Parathyroid adenoma (tissue), 2 donors: ENCODE measurements around the gene COL6A6.

Experiments used
- H2AFZ ChIP-seq: fragments of 300-600 bp; sonication (generic); one replicate; pipeline ENCODE4 v1.7.0; 2017; ENCODE audit warnings: antibody characterized with exemption, mild to moderate bottlenecking
- H3K27ac ChIP-seq: fragments of 300-600 bp; sonication (generic); one replicate; pipeline ENCODE4 v1.7.0; 2017
- H3K27me3 ChIP-seq: fragments of 300-600 bp; sonication (generic); one replicate; pipeline ENCODE4 v1.7.0; 2017; ENCODE audit warnings: low read length; ENCODE audit not compliant: control insufficient read depth, insufficient read depth
- H3K36me3 ChIP-seq: fragments of 300-600 bp; sonication (generic); one replicate; pipeline ENCODE4 v1.7.0; 2017; ENCODE audit warnings: low read length; ENCODE audit not compliant: control insufficient read depth, insufficient read depth
- H3K4me1 ChIP-seq: fragments of 300-600 bp; sonication (generic); one replicate; pipeline ENCODE4 v1.7.0; 2017; ENCODE audit warnings: control low read depth
- H3K4me2 ChIP-seq: fragments of 300-600 bp; sonication (generic); one replicate; pipeline ENCODE4 v1.7.0; 2017; ENCODE audit warnings: low read length
- H3K4me3 ChIP-seq: fragments of 300-600 bp; sonication (generic); one replicate; pipeline ENCODE4 v1.7.0; 2017; ENCODE audit warnings: low read depth, low read length
- H3K79me2 ChIP-seq: fragments of 300-600 bp; sonication (generic); one replicate; pipeline ENCODE4 v1.7.0; 2017; ENCODE audit warnings: control low read depth
- H3K9ac ChIP-seq: fragments of 300-600 bp; sonication (generic); one replicate; pipeline ENCODE4 v1.7.0; 2017; ENCODE audit warnings: mild to moderate bottlenecking
- H3K9me3 ChIP-seq: fragments of 300-600 bp; sonication (generic); one replicate; pipeline ENCODE4 v1.7.0; 2017; ENCODE audit warnings: low read length; ENCODE audit not compliant: control insufficient read depth
- TF ChIP-seq, protein P1 (sequence below): fragments of 300-600 bp; sonication (generic); IDR thresholded peaks from one replicate; pipeline ENCODE4 v1.7.0; 2017; ENCODE audit warnings: antibody characterized with exemption, mild to moderate bottlenecking
- donor health status: primary hyperparathyroidism.

COL6A6 gene

DNA sequence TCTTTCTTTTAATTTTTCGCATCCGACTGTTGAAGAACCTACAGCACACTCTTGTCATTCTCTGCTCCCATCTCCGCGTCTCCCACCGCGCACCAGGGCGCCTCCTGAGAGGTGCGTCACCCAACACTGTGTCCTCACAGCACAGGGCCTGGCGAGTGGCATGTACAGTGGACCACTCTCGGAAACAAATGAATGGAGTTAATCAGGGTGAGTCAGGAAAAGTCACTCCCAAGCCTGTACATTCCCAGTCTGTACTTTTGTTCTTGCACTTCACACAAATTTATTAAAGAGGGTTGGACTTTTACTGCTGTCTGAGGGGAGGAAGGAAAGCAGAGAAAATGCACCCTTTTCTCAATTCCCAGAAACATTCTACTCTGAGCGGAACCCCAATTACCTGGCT, 625 bp downstream of the COL6A6 start:
- TF ChIP-seq, protein P1, sequence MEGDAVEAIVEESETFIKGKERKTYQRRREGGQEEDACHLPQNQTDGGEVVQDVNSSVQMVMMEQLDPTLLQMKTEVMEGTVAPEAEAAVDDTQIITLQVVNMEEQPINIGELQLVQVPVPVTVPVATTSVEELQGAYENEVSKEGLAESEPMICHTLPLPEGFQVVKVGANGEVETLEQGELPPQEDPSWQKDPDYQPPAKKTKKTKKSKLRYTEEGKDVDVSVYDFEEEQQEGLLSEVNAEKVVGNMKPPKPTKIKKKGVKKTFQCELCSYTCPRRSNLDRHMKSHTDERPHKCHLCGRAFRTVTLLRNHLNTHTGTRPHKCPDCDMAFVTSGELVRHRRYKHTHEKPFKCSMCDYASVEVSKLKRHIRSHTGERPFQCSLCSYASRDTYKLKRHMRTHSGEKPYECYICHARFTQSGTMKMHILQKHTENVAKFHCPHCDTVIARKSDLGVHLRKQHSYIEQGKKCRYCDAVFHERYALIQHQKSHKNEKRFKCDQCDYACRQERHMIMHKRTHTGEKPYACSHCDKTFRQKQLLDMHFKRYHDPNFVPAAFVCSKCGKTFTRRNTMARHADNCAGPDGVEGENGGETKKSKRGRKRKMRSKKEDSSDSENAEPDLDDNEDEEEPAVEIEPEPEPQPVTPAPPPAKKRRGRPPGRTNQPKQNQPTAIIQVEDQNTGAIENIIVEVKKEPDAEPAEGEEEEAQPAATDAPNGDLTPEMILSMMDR: no peak
- peak overlapping the region; percentile 44 for H3K4me2 ChIP-seq
- peaks cover 44% of the 10 kb centered on the region for H3K4me1 ChIP-seq
- H3K9me3 ChIP-seq: no peaks in the 10 kb centered on the region
- peak overlapping the region; percentile 62 for H3K4me3 ChIP-seq
- peak overlapping the region; percentile 94 for H3K27ac ChIP-seq
- no peaks in the 10 kb centered on the region for H3K27me3 ChIP-seq
- peaks cover 29% of the 10 kb centered on the region for H3K79me2 ChIP-seq
- H3K36me3 ChIP-seq: no peaks in the 10 kb centered on the region
- H3K9ac ChIP-seq: peak overlapping the region; percentile 82
- H2AFZ ChIP-seq: peak overlapping the region; percentile 57

DNA sequence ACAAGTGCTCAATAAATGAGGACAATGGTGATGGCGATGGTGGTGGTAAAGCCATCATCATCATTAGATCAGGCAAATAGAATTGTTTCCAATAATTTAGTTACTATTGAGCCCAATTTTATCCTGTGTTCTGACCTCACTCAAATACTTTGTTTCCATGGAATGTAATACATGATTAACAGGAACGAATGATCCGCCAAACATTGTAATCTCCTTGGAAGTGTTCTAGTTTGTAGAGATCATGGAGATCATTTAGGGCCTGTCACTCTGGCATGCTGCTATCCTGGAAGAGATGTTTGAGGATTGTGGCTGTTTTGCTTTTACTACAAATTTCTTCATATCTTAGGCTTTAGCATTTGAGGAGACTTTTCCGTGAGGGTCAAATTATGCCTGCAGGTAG, 2.8 kb downstream of the COL6A6 start:
- Histone ChIP-seq H3K9me3 (no peaks in the 10 kb centered on the region), H3K4me1 (peaks cover 41% of the 10 kb centered on the region), H3K9ac (no peak overlapping the region), H3K36me3 (no peaks in the 10 kb centered on the region), H3K4me3 (peak overlapping the region; percentile 62), H3K27me3 (no peaks in the 10 kb centered on the region), H2AFZ (no peak overlapping the region), H3K79me2 (peaks cover 42% of the 10 kb centered on the region), H3K4me2 (peak overlapping the region; percentile 60), H3K27ac (peak overlapping the region; percentile 94)
- TF ChIP-seq, protein P1: no peak

DNA sequence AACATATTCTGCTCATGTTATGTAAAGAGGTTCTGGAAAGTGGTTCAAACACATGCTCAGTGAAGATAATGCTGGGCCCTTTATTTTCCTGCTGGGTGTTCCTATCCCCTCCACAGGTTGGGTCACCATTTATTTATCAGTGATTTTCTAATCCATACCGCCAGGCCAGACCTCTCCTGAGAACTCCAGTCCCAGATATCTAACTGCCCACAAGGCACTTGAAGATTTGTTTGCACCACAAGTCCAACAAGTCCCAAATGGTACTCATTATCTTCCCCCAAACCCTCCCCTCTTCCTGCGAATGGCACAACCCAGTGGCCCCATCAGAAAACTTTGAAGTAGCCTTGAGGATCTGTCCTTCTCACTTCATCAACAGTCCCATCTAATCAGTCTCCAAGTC, 5.4 kb downstream of the COL6A6 start:
- Histone ChIP-seq H3K36me3 (no peaks in the 10 kb centered on the region), H3K4me3 (no peak overlapping the region), H3K27ac (peak overlapping the region; percentile 50), H3K9ac (no peak overlapping the region), H3K27me3 (no peaks in the 10 kb centered on the region), H3K9me3 (no peaks in the 10 kb centered on the region), H2AFZ (no peak overlapping the region), H3K4me1 (peaks cover 46% of the 10 kb centered on the region), H3K79me2 (peaks cover 53% of the 10 kb centered on the region), H3K4me2 (no peak overlapping the region)
- TF ChIP-seq, protein P1: no peak

DNA sequence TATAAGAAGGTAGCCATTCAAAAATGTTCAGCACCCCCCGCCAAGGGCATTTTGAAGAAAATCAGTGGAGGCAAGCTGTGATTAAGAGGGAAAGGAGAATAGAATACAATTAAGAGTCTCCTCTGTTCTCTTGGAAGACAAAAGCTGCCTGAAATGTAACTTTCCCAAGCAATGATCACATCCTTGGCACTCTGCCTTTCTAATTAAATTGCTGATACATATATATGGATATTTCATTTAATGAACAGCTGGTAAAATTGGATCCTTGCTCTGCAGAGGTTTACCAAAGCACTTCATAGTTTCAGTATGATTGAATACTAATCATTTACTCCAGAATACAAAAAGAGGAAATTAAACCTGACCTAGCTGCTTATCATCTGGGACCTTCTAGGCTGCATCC, 10.4 kb downstream of the COL6A6 start:
- Histone ChIP-seq H3K27ac (peak overlapping the region; percentile 33), H3K4me1 (peaks cover 42% of the 10 kb centered on the region), H3K79me2 (peaks cover 40% of the 10 kb centered on the region), H3K4me2 (no peak overlapping the region), H3K4me3 (no peak overlapping the region), H3K36me3 (no peaks in the 10 kb centered on the region), H2AFZ (no peak overlapping the region), H3K27me3 (no peaks in the 10 kb centered on the region), H3K9me3 (no peaks in the 10 kb centered on the region), H3K9ac (no peak overlapping the region)
- TF ChIP-seq, protein P1: no peak

DNA sequence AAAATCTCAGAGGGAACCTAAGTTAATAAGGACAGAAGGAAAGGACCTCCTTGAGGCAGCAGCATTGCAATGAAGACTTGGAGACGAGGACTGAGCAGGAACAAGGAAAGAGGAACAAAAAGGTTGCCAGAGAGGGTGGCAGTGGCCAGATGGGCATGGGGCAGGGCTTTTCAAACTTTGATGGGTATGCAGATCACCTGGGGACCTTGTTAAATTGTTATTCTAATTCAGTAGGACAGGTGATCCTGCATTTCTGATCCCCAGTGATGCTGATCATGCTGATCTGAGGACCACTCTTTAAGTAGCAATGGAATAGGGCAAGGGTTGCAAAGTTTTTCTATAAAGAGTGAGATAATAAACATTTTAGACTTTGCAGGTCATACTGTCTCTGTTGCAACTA, 11.1 kb downstream of the COL6A6 start:
- Histone ChIP-seq H3K9me3 (no peaks in the 10 kb centered on the region), H3K4me2 (no peak overlapping the region), H3K4me1 (peaks cover 41% of the 10 kb centered on the region), H3K27ac (no peak overlapping the region), H3K4me3 (no peak overlapping the region), H3K36me3 (no peaks in the 10 kb centered on the region), H3K9ac (no peak overlapping the region), H3K79me2 (peaks cover 36% of the 10 kb centered on the region), H2AFZ (no peak overlapping the region), H3K27me3 (no peaks in the 10 kb centered on the region)
- TF ChIP-seq, protein P1: no peak
